Activated CD4-positive, alpha-beta T cell treated with anti-CD3 and anti-CD28 coated beads, Interleukin-2, amount 10 ng/mL, durations not matched to agents 24 days and 14 days (primary cell): Measurements from ENCODE around the gene FSIP2. TPM values are rescaled to one million over a fixed set of nuclear protein-coding genes. Genes with fewer than 3 reads are reported as not detected.
"Not testable (repeated sequence)": the region's sequence is repeated elsewhere in the genome, so short reads cannot be mapped to it uniquely, and the experiment has no call there.

Experiments
- DNase-seq: peaks from one replicate; pipeline ENCODE4 v3.0.0; 2022
- H3K27ac Mint-ChIP-seq: one replicate; pipeline ENCODE4 v1.8.0; 2022; ENCODE audit warnings: mild to moderate bottlenecking, mixed read lengths
- H3K27me3 Mint-ChIP-seq: one replicate; pipeline ENCODE4 v1.8.0; 2022; ENCODE audit warnings: mixed read lengths
- H3K36me3 Mint-ChIP-seq: one replicate; pipeline ENCODE4 v1.8.0; 2022; ENCODE audit warnings: low read depth, mild to moderate bottlenecking, mixed read lengths
- H3K4me1 Mint-ChIP-seq: one replicate; pipeline ENCODE4 v1.8.0; 2021; ENCODE audit warnings: mixed read lengths
- H3K4me3 Mint-ChIP-seq: one replicate; pipeline ENCODE4 v1.8.0; 2022; ENCODE audit warnings: mild to moderate bottlenecking, moderate library complexity, mixed read lengths
- H3K9me3 Mint-ChIP-seq: one replicate; pipeline ENCODE4 v1.8.0; 2021; ENCODE audit warnings: mixed read lengths
- intact Hi-C: fragments of 100-400 bp; cut with micrococcal nuclease; formaldehyde crosslinking; loops from one replicate; pipeline ENCODE4 v1.15.1; 2023
- total RNA-seq: library from RNA; stranded (reverse); gene quantifications from 2 replicates; pipeline ENCODE4 v1.2.3, GENCODE V29; 2022

The FSIP2 gene
- total RNA-seq, 1 donor from 2014 or later: 0.21 TPM

DNA sequence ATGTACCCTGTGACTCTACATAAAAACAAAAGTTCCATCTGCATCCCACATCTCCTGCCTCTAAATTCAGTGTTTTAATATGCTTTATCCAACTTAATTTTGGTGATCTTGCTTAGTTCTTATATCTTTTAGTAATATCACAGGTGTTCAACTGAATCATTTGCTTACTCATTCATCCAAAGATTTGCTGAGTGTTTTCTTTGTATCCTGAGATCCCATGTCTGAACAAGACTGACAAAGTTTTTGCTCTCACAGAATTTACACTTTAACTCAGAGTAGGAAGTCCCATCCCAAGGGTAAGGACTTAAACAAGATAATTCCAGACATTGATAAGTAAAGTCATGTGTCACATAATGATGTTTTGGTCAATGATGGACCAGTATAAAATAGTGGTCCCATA is 87.0 kb downstream of the FSIP2 start:
- Mint-ChIP-seq H3K27me3 (no peaks in the 10 kb centered on the region), H3K4me3 (no peak overlapping the region), H3K36me3 (no peaks in the 10 kb centered on the region), H3K9me3 (peaks cover 3% of the 10 kb centered on the region), H3K27ac (no peak overlapping the region), H3K4me1 (no peaks in the 10 kb centered on the region)
- intact Hi-C loops: no loop called here
- no peak for DNase-seq

GRCh38 chr2:185828326-185828725 is 89.7 kb downstream of the FSIP2 start:
- intact Hi-C loops: no loop called here
- Mint-ChIP-seq H3K4me1 (no peaks in the 10 kb centered on the region), H3K27ac (no peak overlapping the region), H3K4me3 (no peak overlapping the region), H3K27me3 (no peaks in the 10 kb centered on the region), H3K9me3 (no peaks in the 10 kb centered on the region), H3K36me3 (no peaks in the 10 kb centered on the region)
- DNase-seq: no peak

GRCh38 chr2:185833864-185834263 is 95.3 kb downstream of the FSIP2 start:
- Mint-ChIP-seq H3K4me1 (no peaks in the 10 kb centered on the region), H3K27ac (no peak overlapping the region), H3K4me3 (no peak overlapping the region), H3K27me3 (no peaks in the 10 kb centered on the region), H3K36me3 (no peaks in the 10 kb centered on the region), H3K9me3 (peaks cover 4% of the 10 kb centered on the region)
- intact Hi-C loops: no loop called here
- DNase-seq: no peak

- H3K27me3 Mint-ChIP-seq: no peaks in the 10 kb centered on the region
- H3K27ac Mint-ChIP-seq: no peak overlapping the region
- H3K9me3 Mint-ChIP-seq: peaks cover 4% of the 10 kb centered on the region
- intact Hi-C loops: no loop called here
- no peaks in the 10 kb centered on the region for H3K36me3 Mint-ChIP-seq
- H3K4me1 Mint-ChIP-seq: no peaks in the 10 kb centered on the region
- DNase-seq: no peak
- no peak overlapping the region for H3K4me3 Mint-ChIP-seq
Measured at GRCh38 chr2:185835974-185836373, 97.4 kb downstream of the FSIP2 start.

DNA sequence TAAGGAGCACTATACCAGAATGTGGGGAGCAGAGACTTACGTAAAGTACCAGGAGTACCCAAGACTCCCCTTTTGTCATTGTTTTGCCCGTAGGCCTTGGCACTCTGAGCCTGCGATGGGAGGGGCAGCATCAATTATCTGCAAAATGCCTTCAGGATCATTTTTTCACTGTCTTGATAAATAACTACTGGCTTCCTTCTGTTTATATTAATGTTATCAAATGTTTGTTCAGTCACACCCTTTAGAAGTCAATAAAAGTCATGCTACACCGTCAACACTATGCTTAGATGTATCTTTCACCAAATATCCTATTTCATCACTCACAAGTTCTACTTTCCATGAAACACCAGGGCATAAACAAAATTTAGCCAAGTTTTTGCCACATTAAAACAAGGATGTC is 116.3 kb downstream of the FSIP2 start:
- H3K4me1 Mint-ChIP-seq: no peaks in the 10 kb centered on the region
- H3K36me3 Mint-ChIP-seq: no peaks in the 10 kb centered on the region
- H3K27ac Mint-ChIP-seq: no peak overlapping the region
- no peak for DNase-seq
- intact Hi-C loops: no loop called here
- peaks cover 3% of the 10 kb centered on the region for H3K9me3 Mint-ChIP-seq
- H3K27me3 Mint-ChIP-seq: no peaks in the 10 kb centered on the region
- H3K4me3 Mint-ChIP-seq: no peak overlapping the region

- intact Hi-C loops: no loop called here
- no peak overlapping the region for H3K4me3 Mint-ChIP-seq
- no peaks in the 10 kb centered on the region for H3K9me3 Mint-ChIP-seq
- H3K27me3 Mint-ChIP-seq: no peaks in the 10 kb centered on the region
- no peaks in the 10 kb centered on the region for H3K36me3 Mint-ChIP-seq
- no peaks in the 10 kb centered on the region for H3K4me1 Mint-ChIP-seq
- H3K27ac Mint-ChIP-seq: no peak overlapping the region
- no peak for DNase-seq
Measured at GRCh38 chr2:185857691-185858090, 119.1 kb downstream of the FSIP2 start.

DNA sequence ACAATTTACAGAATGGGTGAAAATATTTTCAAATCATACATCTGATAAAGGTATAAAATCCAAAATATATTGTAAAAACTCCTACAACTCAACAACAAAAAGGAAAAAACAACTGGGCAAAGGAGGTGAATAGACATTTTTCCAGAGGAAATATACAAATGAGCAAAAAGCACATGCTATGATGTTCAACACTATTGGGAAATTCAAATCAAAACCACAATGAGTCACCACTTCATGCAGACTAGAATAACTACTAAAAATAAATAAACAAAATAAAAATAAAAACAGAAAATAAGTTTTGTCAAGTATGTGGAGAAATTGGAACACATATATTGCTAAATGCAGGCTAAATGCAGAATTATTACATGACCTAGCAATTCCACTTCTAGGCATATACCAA is 120.9 kb downstream of the FSIP2 start:
- no peaks in the 10 kb centered on the region for H3K4me1 Mint-ChIP-seq
- H3K9me3 Mint-ChIP-seq: peaks cover 3% of the 10 kb centered on the region
- no peaks in the 10 kb centered on the region for H3K27me3 Mint-ChIP-seq
- H3K4me3 Mint-ChIP-seq: no peak overlapping the region
- intact Hi-C loops: no loop called here
- no peaks in the 10 kb centered on the region for H3K36me3 Mint-ChIP-seq
- H3K27ac Mint-ChIP-seq: no peak overlapping the region
- no peak for DNase-seq

DNA sequence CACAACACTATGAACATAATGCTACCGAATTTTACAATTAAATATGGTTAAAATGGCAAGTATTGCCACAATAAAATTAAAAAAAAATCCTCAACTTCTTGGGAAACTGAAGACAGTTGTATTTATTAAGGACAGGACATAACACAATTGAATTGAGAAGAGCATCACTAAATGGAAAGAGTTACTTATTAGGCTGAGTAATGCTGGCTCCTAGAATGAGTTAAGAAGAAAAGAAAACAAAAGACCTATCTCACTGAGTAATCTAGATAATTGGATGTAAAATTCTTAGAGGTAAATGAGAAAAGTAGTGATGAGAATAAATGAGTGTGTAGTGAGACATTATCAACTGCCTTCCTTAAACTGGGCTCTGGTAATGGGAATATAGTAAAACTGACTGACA is 121.7 kb downstream of the FSIP2 start:
- no peak overlapping the region for H3K4me3 Mint-ChIP-seq
- H3K27me3 Mint-ChIP-seq: no peaks in the 10 kb centered on the region
- peaks cover 3% of the 10 kb centered on the region for H3K9me3 Mint-ChIP-seq
- no peaks in the 10 kb centered on the region for H3K36me3 Mint-ChIP-seq
- DNase-seq: no peak
- no peak overlapping the region for H3K27ac Mint-ChIP-seq
- intact Hi-C loops: no loop called here
- no peaks in the 10 kb centered on the region for H3K4me1 Mint-ChIP-seq

DNA sequence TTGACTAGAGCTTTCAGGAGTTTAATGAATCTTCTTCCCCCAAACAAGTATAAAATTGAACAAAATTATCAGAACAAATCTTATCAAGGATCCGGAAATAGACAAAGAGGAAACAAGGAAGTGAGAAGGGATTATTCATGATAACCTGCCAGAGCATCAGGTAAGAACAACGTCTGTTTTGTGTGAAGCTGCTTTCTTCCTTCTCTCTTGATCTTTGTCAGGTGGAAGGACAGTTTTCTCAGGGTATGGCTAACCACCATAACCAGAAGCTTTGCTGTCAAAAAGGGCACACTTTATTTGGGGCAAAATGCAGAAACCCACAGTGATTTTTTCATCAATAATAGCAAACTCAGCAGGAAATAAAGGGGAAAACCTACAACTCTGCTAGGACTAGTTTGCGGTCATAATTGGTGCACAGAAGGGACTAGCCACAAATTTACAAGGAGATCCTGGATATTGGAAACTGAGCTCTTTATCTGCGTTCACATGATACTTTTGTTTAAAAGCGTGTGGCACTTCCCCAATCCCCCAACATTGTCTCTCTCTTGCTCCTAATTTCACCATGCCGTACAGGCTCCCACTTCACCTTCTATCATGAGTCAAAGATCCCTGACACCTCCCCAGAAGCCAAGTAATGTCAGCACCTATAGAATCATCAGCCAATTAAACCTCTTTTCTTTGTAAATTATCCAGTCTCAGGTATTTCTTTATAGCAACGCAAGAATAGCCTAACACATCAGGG is 124.2 kb downstream of the FSIP2 start:
- intact Hi-C loops: no loop called here
- Mint-ChIP-seq H3K27ac (no peak overlapping the region), H3K36me3 (no peaks in the 10 kb centered on the region), H3K9me3 (peaks cover 3% of the 10 kb centered on the region), H3K4me1 (no peaks in the 10 kb centered on the region), H3K27me3 (no peaks in the 10 kb centered on the region), H3K4me3 (no peak overlapping the region)
- DNase-seq: no peak

- H3K9me3 Mint-ChIP-seq, H3K36me3 Mint-ChIP-seq, H3K4me1 Mint-ChIP-seq, H3K4me3 Mint-ChIP-seq, intact Hi-C loops, H3K27me3 Mint-ChIP-seq, DNase-seq, H3K27ac Mint-ChIP-seq: not testable (repeated sequence)
Measured at GRCh38 chr2:185864468-185865260, 126.1 kb downstream of the FSIP2 start.

DNA sequence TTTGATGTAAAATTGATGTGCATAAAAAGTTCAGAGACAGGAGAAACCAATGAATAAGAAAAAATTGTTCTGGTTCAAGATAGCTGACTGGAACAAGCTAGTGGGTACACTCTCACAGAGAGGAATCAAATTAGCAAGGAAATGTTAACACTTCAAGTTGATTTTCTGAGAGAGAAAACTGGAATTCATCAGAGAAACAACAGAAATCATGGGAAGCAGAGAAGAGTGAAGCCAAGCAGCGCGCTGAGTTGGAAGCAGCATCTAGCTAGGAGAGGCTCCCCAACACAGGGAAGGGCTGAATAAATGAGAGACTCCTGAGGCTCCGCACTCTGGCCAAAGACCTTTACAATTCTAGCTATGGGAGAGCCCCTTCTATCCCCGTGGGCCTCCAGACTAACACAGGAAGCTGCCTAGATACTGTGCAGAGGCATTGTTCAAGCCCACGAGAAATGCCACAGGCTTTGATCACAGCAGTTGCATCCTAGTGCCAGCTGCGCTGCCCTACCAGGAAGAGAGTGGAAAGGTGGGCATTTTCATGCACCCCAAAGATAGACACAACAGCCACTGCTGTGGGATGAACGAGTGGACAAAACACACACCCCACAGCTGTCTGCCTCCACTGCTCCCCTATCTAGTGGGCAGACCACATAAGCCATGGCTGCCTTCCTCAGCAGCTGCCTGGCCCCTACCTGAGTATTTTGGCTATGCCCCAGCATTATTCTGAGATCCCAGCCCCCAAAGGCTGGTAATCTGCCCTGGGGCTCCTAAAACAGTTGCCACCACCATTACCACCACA is 136.7 kb downstream of the FSIP2 start:
- Mint-ChIP-seq H3K9me3 (no peaks in the 10 kb centered on the region), H3K27ac (no peak overlapping the region), H3K4me1 (no peaks in the 10 kb centered on the region), H3K36me3 (no peaks in the 10 kb centered on the region), H3K27me3 (no peaks in the 10 kb centered on the region), H3K4me3 (no peak overlapping the region)
- DNase-seq: no peak
- intact Hi-C loops: no loop called here

GRCh38 chr2:185876234-185876633 is 137.6 kb downstream of the FSIP2 start:
- Mint-ChIP-seq H3K9me3 (no peaks in the 10 kb centered on the region), H3K27ac (no peak overlapping the region), H3K27me3 (no peaks in the 10 kb centered on the region), H3K4me3 (no peak overlapping the region), H3K4me1 (no peaks in the 10 kb centered on the region), H3K36me3 (no peaks in the 10 kb centered on the region)
- intact Hi-C loops: no loop called here
- DNase-seq: no peak

DNA sequence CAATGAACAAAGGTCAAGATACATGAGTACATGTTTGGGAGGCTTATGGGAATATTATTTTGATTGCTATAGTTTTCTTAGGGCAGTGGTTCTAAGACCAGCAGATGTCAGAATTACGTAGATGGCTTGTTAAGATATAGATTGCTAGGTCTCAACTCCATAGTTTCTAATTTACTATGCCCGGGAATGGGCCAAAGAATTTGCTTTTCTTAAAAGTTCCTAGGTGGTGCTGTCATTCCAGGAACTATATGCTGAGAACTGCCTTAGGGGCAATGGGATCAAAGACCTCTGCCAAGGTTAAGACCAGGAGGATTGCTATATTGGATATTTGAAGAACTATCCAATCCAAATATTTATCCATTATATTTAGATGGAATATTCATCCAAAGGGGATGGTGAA is 141.8 kb downstream of the FSIP2 start:
- H3K4me3 Mint-ChIP-seq: no peak overlapping the region
- no peak for DNase-seq
- H3K4me1 Mint-ChIP-seq: no peaks in the 10 kb centered on the region
- no peaks in the 10 kb centered on the region for H3K9me3 Mint-ChIP-seq
- intact Hi-C loops: no loop called here
- no peaks in the 10 kb centered on the region for H3K27me3 Mint-ChIP-seq
- H3K36me3 Mint-ChIP-seq: no peaks in the 10 kb centered on the region
- no peak overlapping the region for H3K27ac Mint-ChIP-seq
